Activated CD8-positive, alpha-beta T cell treated with anti-CD3 and anti-CD28 coated beads for 36 hours (primary cell): ENCODE measurements around the gene KRT73. TPM values are rescaled to one million over a fixed set of nuclear protein-coding genes. Genes with fewer than 3 reads are reported as not detected.

Experiments
- ATAC-seq: fragments of 200-7000 bp; cut with Tn5 transposase; one replicate; pipeline ENCODE4 v1.10.0; 2021; ENCODE audit warnings: mild to moderate bottlenecking, moderate library complexity
- CTCF ChIA-PET: fragments of 350-600 bp; sonication (Branson Sonifier 250); formaldehyde crosslinking; loops from one replicate; lab custom pipeline; 2021; ENCODE audit warnings: antibody characterized with exemption; lab: Charles Lee
- POLR2A ChIA-PET: fragments of 350-600 bp; sonication (Branson Sonifier 250); formaldehyde crosslinking; loops from one replicate; lab custom pipeline; 2021; ENCODE audit warnings: antibody characterized with exemption; lab: Charles Lee
- DNase-seq: peaks from one replicate; pipeline ENCODE4 v3.0.0-alpha.2; 2020
- H3K27ac Mint-ChIP-seq: one replicate; pipeline ENCODE4 v1.8.0; 2021; ENCODE audit warnings: mild to moderate bottlenecking, mixed read lengths
- H3K27me3 Mint-ChIP-seq: one replicate; pipeline ENCODE4 v1.8.0; 2021; ENCODE audit warnings: mixed read lengths
- H3K36me3 Mint-ChIP-seq: one replicate; pipeline ENCODE4 v1.8.0; 2021; ENCODE audit warnings: low read depth, mixed read lengths
- H3K4me1 Mint-ChIP-seq: one replicate; pipeline ENCODE4 v1.8.0; 2021; ENCODE audit warnings: low read depth, mixed read lengths
- H3K4me3 Mint-ChIP-seq: one replicate; pipeline ENCODE4 v1.8.0; 2021; ENCODE audit warnings: mild to moderate bottlenecking, moderate library complexity, mixed read lengths
- H3K9me3 Mint-ChIP-seq: one replicate; pipeline ENCODE4 v1.8.0; 2021; ENCODE audit warnings: mixed read lengths
- CTCF ChIP-seq: fragments of 200-600 bp; IDR thresholded peaks from one replicate; pipeline ENCODE4 v1.8.0; 2022; ENCODE audit warnings: antibody characterized with exemption, mild to moderate bottlenecking
- intact Hi-C: fragments of 100-400 bp; cut with micrococcal nuclease; formaldehyde crosslinking; loops from one replicate; pipeline ENCODE4 v1.10.0; 2022
- total RNA-seq, 2 experiments: library from RNA; stranded (reverse); gene quantifications; one replicate each; pipeline ENCODE4 v1.2.3, GENCODE V29; 2021

KRT73 gene
- total RNA-seq, 2 experiments from 2014 or later, result 0.20 TPM; not detected in 1

GRCh38 chr12:52645120-52645761 lies 26.9 kb upstream of the KRT73 start:
- TF ChIP-seq CTCF, result no peak
- POLR2A ChIA-PET, result interaction anchor here (0.7 kb wide), 1 partner anchor 71 kb away, joined by 3 read pairs; no protein-coding TSS in a partner anchor
- no peaks in the 10 kb centered on the region for H3K9me3 Mint-ChIP-seq
- CTCF ChIA-PET, result no interaction called here
- H3K4me3 Mint-ChIP-seq, result no peak overlapping the region
- H3K4me1 Mint-ChIP-seq, result peaks cover 60% of the 10 kb centered on the region
- ATAC-seq, result peak; percentile 91
- intact Hi-C loops, result no loop called here
- DNase-seq, result peak; percentile 57
- H3K27ac Mint-ChIP-seq, result peak overlapping the region; percentile 80
- H3K27me3 Mint-ChIP-seq, result no peaks in the 10 kb centered on the region
- no peaks in the 10 kb centered on the region for H3K36me3 Mint-ChIP-seq

- ChIA-PET CTCF (no interaction called here), POLR2A (no interaction called here)
- Mint-ChIP-seq H3K36me3 (no peaks in the 10 kb centered on the region), H3K4me3 (no peak overlapping the region), H3K9me3 (no peaks in the 10 kb centered on the region), H3K27me3 (no peaks in the 10 kb centered on the region), H3K27ac (no peak overlapping the region), H3K4me1 (peaks cover 55% of the 10 kb centered on the region)
- intact Hi-C loops, result no loop called here
- DNase-seq, result no peak
- no peak for TF ChIP-seq CTCF
- no peak for ATAC-seq
These were observed 25.7 kb upstream of the KRT73 start for GRCh38 chr12:52644078-52644415.

GRCh38 chr12:52643233-52644077 lies 25.1 kb upstream of the KRT73 start:
- intact Hi-C loops, result no loop called here
- Mint-ChIP-seq H3K27me3 (no peaks in the 10 kb centered on the region), H3K4me1 (peaks cover 50% of the 10 kb centered on the region), H3K9me3 (no peaks in the 10 kb centered on the region), H3K4me3 (no peak overlapping the region), H3K27ac (no peak overlapping the region), H3K36me3 (no peaks in the 10 kb centered on the region)
- ChIA-PET POLR2A (no interaction called here), CTCF (interaction anchor here (1.1 kb wide), 1 partner anchor 242 kb away, joined by 3 read pairs; no protein-coding TSS in a partner anchor)
- DNase-seq (no peak), ATAC-seq (no peak)
- no peak for TF ChIP-seq CTCF

GRCh38 chr12:52641468-52641867 lies 23.1 kb upstream of the KRT73 start:
- Mint-ChIP-seq H3K4me1 (peaks cover 33% of the 10 kb centered on the region), H3K36me3 (no peaks in the 10 kb centered on the region), H3K27me3 (no peaks in the 10 kb centered on the region), H3K27ac (no peak overlapping the region), H3K9me3 (no peaks in the 10 kb centered on the region), H3K4me3 (no peak overlapping the region)
- POLR2A ChIA-PET, result no interaction called here
- no peak for TF ChIP-seq CTCF
- no peak for ATAC-seq
- intact Hi-C loops, result no loop called here
- no peak for DNase-seq
- CTCF ChIA-PET, result interaction anchor here (1.0 to 1.5 kb wide), 2 partner anchors 18 to 269 kb away, joined by 3 read pairs; no protein-coding TSS in a partner anchor

GRCh38 chr12:52637299-52637698 lies 18.9 kb upstream of the KRT73 start:
- ChIA-PET CTCF (no interaction called here), POLR2A (no interaction called here)
- ATAC-seq (no peak), DNase-seq (no peak)
- intact Hi-C loops, result no loop called here
- Mint-ChIP-seq H3K4me1 (peaks cover 30% of the 10 kb centered on the region), H3K27me3 (no peaks in the 10 kb centered on the region), H3K9me3 (no peaks in the 10 kb centered on the region), H3K4me3 (no peak overlapping the region), H3K36me3 (no peaks in the 10 kb centered on the region), H3K27ac (no peak overlapping the region)
- no peak for TF ChIP-seq CTCF
